NCI-H1436 (cell line): ENCODE measurements around the gene C2orf76.
A peak's percentile ranks its signal among the peaks of the same experiment; 100 is the strongest.
"Not testable (repeated sequence)": the region's sequence is repeated elsewhere in the genome, so short reads cannot be mapped to it uniquely, and the experiment has no call there.

Experiments used
- DNase-seq: peaks from one replicate; lab custom pipeline; 2025; lab: John Stamatoyannopoulos, UW

Gene C2orf76

DNA sequence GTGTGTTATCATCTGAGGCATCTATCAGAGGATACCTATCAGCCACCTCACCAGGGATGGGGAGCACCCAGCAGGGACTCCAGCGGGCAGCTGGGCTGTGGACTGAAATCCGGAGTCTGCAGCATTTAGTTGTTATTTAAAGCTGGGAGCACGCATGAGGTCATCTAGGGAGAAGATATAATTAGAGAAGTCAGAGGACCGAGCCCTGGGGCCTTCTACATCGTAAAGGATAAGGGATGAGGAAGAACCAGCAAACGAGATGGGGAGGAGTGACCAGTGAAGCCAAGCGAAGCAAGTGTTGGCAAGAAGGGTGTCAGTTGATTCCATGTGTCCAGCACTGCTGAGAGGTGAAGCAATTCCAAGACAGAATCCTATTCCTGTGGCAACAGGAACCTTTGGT, 72.7 kb downstream of the C2orf76 start:
- DNase-seq, result no peak

DNA sequence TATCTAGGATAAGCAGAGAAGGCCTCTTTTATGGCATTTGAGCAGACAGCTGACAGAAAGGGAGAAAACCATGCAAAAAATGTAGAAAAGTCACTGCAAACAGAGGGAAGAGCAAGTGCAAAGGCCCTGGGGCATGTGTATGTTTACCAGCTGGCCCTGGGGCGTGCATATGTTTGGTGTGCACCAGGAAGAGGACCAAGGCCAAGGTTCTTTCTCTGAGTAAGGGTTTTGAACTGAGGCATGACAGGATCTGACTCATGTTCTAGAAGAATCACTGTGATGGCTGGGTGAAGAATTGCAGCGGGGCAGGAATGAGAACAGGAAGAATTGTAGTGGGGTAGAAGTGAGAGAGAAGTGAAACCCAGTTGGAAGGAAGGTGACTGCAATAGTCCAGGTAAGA, 73.4 kb downstream of the C2orf76 start:
- no peak for DNase-seq

GRCh38 chr2:119292226-119292625, 74.4 kb downstream of the C2orf76 start:
- no peak for DNase-seq

DNA sequence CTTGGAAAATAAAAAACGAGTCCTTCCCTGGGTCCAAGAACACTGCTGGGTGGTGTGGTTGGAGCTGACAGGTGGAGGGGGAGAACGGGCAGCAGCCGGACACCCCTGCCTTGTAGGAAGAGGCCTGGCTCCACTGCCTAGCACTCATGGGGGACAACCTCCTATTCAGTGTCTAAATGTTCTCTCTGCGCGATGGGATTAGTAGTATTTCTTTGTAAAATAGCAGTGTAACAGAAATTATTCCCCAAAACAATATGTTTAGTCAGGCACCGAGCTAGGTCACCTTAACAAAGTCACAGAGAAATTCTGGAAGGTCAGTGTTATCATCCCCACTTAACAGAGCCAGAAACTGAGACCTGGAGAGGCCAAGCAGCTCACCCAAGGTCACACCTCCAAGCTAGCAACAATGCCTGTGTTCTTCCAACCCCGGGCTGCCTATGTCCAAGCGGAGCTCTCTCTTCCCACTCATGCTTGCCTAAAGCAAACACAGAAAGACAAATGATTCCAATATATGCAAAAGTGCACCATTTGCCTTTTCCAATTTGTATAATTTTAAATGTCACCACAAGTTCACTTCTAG, 75.0 kb downstream of the C2orf76 start:
- no peak for DNase-seq

GRCh38 chr2:119290859-119291587, 75.6 kb downstream of the C2orf76 start:
- DNase-seq, result peak; percentile 70

DNA sequence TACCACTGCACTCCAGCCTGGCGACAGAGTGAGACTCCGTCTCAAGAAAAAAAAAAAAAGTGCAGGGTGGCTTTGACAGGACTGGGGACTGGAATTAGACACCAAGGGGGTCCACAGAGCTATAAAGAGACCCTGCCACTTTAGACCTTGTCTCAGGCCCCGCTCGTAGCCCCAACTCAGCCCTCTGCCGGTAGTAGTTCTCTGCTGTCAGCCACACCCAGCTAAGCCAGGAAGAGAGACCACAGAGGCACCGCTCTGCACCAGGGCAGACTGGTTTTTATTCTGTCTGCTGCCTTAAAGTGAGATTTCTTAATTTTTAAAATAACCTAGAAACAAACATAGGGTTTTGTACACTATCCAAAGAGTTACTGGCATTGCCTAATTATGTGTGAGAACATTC, 77.0 kb downstream of the C2orf76 start:
- DNase-seq, result no peak

GRCh38 chr2:119289093-119289492, 77.5 kb downstream of the C2orf76 start:
- no peak for DNase-seq

GRCh38 chr2:119288576-119288975, 78.1 kb downstream of the C2orf76 start:
- DNase-seq, result no peak

DNA sequence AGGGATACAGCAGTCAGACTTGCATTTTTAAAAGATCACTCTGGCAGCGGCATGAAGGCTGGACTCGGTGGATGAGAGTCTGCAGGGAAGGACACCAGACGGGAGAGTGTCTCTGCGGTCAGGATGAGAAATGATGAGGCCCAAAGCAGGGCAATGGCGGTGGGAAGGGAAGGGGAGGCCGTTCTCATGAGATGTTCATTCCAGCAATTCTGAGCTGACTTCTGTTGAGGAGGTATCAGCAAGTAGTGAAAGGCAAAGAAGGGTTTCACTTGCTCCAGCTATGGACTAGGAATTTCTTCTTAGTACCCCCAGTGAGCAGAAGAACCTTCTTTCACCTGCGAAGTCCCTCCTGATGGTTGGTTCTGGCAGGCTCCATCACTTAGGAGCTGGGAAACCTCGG, 80.0 kb downstream of the C2orf76 start:
- DNase-seq, result no peak

- no peak for DNase-seq
These were observed 82.7 kb downstream of the C2orf76 start for GRCh38 chr2:119283873-119284331.

GRCh38 chr2:119282996-119283511, 83.6 kb downstream of the C2orf76 start:
- DNase-seq, result no peak

DNA sequence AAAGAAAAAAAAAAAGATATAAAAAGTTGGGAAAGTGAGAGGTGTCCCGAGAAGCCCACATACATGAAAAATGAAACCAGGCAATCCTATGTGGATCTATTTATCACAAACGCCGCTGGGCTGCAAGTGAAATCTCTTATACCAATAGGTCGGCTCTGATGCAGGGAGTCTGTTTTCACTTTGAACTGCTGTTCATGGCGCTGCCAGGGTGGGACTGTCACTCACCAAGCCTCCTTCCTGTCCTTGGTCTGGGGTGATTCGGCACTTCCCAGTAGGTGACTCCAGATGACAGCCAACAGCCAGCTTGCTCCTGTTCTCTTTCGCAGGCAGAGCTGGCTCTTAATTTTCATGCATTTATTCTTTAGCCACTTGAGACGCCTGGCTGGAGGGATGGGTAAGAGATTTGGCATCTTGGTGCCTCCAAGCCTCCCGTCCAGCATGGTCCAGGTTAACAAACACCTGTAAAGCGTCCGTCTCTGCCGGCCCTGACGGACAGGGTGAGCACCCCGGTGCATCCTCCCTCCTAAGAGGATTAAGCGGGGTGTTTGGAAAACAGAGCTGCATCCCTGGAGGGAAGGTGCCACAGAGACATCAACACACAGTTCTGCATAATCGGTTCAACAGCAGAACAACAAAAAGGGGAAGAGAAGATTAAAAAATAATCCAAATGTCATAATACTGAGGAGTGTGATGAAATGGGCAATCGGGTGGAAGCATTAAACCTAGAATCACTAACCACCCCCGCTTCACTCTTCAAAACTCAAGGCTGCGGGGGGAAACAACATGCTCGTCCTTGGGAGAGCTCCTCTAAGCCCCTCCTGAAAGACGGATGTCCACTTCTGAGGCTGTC, 84.3 kb downstream of the C2orf76 start:
- DNase-seq, result no peak

DNA sequence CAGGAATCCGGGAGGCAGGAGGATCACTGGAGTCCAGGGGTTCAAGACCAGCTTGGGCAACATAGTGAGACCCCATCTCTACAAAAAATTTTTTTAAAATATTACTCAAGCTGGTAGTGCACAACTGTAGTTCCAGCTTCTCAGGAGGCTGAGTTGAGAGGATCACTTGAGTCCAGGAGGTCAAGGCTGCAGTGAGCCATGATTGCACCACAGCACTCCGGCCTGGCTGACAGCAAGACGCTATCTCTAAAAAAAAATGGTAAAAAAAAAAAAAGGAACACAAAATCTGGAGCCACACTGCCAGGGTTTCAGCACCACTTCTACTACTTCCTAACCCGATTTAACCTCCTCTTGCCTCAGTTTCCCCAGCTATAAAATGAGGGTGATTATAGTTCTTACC, 86.0 kb downstream of the C2orf76 start:
- DNase-seq, result no peak

DNA sequence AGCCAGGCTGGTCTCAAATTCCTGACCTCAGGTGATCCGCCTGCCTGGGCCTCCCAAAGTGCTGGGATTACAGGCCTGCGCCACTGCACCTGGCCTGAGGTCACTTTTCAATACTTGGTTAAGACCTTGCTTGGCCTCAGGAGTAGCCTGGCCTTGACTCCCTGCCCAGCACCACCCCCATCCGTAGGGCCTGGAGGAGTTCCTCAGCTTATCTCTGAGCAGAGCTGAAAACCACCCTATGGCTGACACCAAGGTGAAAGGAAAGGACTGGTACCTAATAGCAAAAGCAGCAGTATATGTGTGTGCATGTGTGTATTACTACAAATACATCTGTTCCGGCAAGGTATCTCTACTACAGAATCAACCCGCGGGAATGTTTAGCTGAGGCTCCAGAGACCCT, 87.0 kb downstream of the C2orf76 start:
- no peak for DNase-seq

GRCh38 chr2:119278946-119279345, 87.7 kb downstream of the C2orf76 start:
- DNase-seq, result no peak

DNA sequence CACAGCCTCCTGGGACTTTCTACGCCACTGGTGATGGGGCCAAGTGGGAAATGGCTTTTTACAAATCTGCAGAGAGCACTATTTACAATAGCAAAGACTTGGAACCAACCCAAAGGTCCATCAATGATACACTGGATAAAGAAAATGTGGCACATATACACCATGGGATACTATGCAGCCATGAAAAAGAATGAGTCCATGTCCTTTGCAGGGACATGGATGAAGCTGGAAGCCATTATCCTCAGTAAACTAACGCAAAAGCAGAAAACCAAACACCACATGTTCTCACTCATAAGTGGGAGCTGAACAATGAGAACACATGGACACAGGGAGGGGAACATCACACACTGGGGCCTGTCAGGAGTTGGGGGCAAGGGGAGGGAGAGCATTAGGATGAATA, 88.2 kb downstream of the C2orf76 start:
- DNase-seq, result not testable (repeated sequence)

DNA sequence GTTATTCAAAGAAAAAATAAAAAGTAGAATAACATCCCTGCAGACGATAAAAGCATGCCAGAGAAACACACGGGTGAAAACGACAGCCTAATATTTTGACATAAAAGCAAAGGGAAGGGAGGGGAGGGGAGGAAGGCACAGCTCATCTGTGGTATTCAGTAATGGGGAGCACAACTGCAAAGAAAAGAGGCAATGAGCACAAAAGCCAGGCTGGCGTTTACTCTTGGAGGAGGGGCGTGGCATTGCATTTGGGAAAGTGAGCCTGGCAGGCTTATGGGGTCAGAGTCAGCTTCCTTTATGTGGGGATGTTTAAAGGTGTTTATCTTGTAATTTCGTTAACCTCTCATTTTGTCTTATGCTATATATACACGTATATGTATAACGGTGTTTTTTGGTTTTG, 89.8 kb downstream of the C2orf76 start:
- DNase-seq, result no peak

DNA sequence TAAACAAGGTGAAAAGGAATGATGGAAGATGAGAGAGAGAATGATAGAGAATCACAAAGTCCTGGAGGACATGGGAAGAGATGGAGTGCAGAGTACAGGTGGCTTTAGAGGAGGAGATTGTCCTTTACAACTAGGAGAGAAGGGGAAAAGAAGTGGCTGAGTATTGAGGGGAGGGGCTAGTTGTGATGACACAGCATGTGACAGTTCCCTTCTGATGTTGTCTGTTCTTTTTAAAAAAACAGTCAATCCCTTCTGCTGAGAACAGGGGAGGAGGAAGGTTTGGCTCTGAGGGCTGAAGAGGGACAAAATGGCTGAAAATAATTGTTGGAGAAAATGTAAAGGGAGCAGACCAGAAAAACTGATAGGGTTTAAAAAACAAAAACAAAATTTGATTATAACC, 99.0 kb downstream of the C2orf76 start:
- no peak for DNase-seq

DNA sequence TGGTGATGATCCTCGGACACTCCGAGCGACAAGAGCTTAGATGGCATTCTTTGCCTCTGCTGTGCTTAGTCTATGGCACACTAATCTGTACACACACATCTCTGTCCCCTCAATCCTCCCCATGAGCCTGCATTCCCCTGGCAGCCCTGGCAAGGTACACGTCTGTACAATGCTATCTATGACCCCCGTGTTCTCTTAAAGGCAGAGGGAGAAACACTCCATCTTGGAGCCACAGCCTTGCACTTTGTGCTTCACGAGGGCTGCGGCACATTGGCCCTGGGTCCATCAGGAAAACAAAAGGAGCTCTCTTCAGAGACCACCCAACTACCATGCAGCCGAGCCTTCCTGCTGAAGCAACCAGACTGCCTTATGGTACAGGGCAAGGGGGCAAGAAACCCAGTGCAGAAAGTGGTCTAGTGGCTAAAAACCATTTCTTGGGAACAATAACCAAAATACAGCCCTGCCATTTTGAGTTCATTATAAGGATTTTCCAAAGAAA, 100.5 kb downstream of the C2orf76 start:
- no peak for DNase-seq

GRCh38 chr2:119265693-119266066, 101.0 kb downstream of the C2orf76 start:
- DNase-seq, result no peak

DNA sequence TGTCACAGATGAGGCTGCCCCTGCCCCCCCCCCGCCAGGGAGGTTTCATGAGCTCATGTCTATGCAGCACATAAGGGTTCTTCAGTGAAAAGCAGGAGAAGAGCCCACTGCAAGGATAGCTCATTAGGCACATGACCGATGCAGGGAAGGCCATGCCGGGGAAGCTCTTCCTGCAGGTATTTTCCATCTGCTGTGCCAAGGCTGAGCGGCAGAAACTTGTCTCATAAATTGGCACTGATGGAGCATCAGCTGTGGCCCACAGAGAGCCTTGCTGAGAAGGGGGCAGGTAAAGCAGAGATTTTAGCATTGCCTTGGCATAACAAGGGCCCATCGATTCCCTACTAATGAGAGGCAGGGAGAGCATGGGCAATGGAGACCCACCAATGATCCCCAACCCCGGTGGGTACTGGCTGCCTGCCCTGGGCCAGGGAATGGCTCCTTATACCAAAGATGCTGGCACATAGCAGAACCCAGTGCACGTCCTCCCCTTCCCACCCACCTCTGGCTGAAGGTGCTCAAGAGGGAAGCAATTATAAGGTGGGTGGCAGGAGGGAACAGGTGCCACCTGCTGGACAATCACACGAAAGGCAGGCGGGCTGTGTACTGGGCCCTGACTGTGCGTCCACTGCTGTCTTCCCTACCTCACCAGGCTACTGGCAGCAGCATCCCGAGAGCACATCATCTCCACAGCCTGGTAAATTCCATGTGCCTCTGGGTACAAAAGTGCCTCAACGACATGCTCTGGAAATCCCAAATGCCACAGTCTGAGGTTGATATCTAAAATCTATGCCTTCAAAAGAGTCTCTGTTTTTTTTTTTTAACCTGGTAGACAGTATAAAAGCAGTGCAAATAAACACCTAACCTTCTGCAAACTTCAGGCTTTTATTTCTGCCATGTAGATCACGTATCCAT, 101.6 kb downstream of the C2orf76 start:
- DNase-seq, result peak; percentile 58

- DNase-seq, result no peak
These were observed 103.0 kb downstream of the C2orf76 start for GRCh38 chr2:119263656-119264055.
